Endothelial cell of umbilical vein (primary cell): ENCODE data around the gene GRAMD2B. TPM values are rescaled to one million over a fixed set of nuclear protein-coding genes. Genes with fewer than 3 reads are reported as not detected.

Experiments
- BruUV-seq: library from RNA; stranded (reverse); fragments of 400-500 nt; replicated peaks from 2 replicates; lab custom pipeline; 2021; lab: Mats Ljungman, UMichigan
- CTCF ChIA-PET: fragments of 300-600, 350-600 bp; sonication (Branson Sonifier 250); formaldehyde crosslinking; loops from one replicate; lab custom pipeline; 2021; ENCODE audit warnings: antibody characterized with exemption, inconsistent platforms; lab: Charles Lee
- POLR2A ChIA-PET: fragments of 300-600, 350-600 bp; sonication (Branson Sonifier 250); formaldehyde crosslinking; loops from one replicate; lab custom pipeline; 2021; ENCODE audit warnings: antibody characterized with exemption, inconsistent platforms; lab: Charles Lee
- DNase-seq: peaks from one replicate; pipeline ENCODE4 v3.0.0-alpha.2; 2011; ENCODE audit warnings: low read depth, low spot score
- FAIRE-seq: peaks from 2 replicates; lab custom pipeline; 2011; peaks lifted over from hg19 to GRCh38; lab: Jason Lieb, UNC
- H2AFZ ChIP-seq: 2 replicates; pipeline ENCODE4 v1.6.0; 2012; ENCODE audit warnings: low read depth, low read length, control low read depth, inconsistent platforms
- H3K27ac ChIP-seq: 2 replicates; pipeline ENCODE4 v1.5.1; 2011; ENCODE audit warnings: low read depth, mild to moderate bottlenecking, control low read depth, low read length, moderate library complexity; ENCODE audit not compliant: insufficient read depth
- H3K27me3 ChIP-seq, 2 experiments: 2 replicates each; pipeline versions ENCODE4 v1.6.0 to v1.6.1; 2011; ENCODE audit warnings: low read length in 2 of 2, mixed read lengths in 1 of 2; ENCODE audit not compliant: control insufficient read depth in 2 of 2, insufficient read depth in 2 of 2
- H3K36me3 ChIP-seq, 2 experiments: 2 replicates in 1 of 2; 3 replicates in 1 of 2; pipeline ENCODE4 v1.5.1; 2011; ENCODE audit warnings: low read length in 2 of 2, mild to moderate bottlenecking in 1 of 2, moderate library complexity in 1 of 2; ENCODE audit not compliant: control insufficient read depth in 2 of 2, insufficient read depth in 2 of 2; ENCODE audit errors: extremely low read depth in 1 of 2
- H3K4me1 ChIP-seq: 3 replicates; pipeline ENCODE4 v1.5.1; 2011; ENCODE audit warnings: mild to moderate bottlenecking, low read length; ENCODE audit not compliant: control insufficient read depth, insufficient read depth; ENCODE audit errors: extremely low read depth
- H3K4me2 ChIP-seq: 2 replicates; pipeline ENCODE4 v1.6.1; 2011; ENCODE audit warnings: low read length, control low read depth, mixed read lengths; ENCODE audit not compliant: insufficient read depth
- H3K4me3 ChIP-seq, 3 experiments: fragments of 200-600 bp in 1 of 3; sonication (generic), shearing (Covaris generic) in 1 of 3; replicated peaks in 1 of 3; 2 replicates each; pipeline ENCODE4 v1.5.1; 2011 to 2016; ENCODE audit warnings: control low read depth in 3 of 3, low read length in 3 of 3, mild to moderate bottlenecking in 2 of 3, inconsistent platforms in 1 of 3, low read depth in 1 of 3, moderate library complexity in 1 of 3; ENCODE audit not compliant: insufficient read depth in 1 of 3
- H3K79me2 ChIP-seq: 2 replicates; pipeline ENCODE4 v1.6.0; 2012; ENCODE audit warnings: low read length, inconsistent platforms; ENCODE audit not compliant: control insufficient read depth, insufficient read depth
- H3K9ac ChIP-seq: replicated peaks from 2 replicates; pipeline ENCODE3; 2011; ENCODE audit warnings: low read length, control low read depth; ENCODE audit not compliant: insufficient read depth; ENCODE audit errors: extremely low read depth
- H3K9me1 ChIP-seq: replicated peaks from 3 replicates; pipeline ENCODE4 v1.6.0; 2011; ENCODE audit warnings: mild to moderate bottlenecking, low read length; ENCODE audit not compliant: control insufficient read depth, insufficient read depth; ENCODE audit errors: extremely low read depth
- H3K9me3 ChIP-seq: replicated peaks from 2 replicates; pipeline ENCODE4 v1.5.1; 2012; ENCODE audit warnings: low read length, inconsistent platforms; ENCODE audit not compliant: control insufficient read depth, insufficient read depth
- H4K20me1 ChIP-seq: replicated peaks from 2 replicates; pipeline ENCODE3; 2011; ENCODE audit warnings: mild to moderate bottlenecking, low read length; ENCODE audit not compliant: control insufficient read depth, insufficient read depth; ENCODE audit errors: extremely low read depth
- FOS ChIP-seq: IDR thresholded peaks from 2 replicates; pipeline ENCODE4 v1.6.1; 2011; ENCODE audit warnings: mild to moderate bottlenecking, low read length, moderate library complexity, borderline replicate concordance; ENCODE audit not compliant: insufficient read depth
- GATA2 ChIP-seq: IDR thresholded peaks from 2 replicates; pipeline ENCODE4 v1.7.0; 2011; ENCODE audit warnings: low read depth, mild to moderate bottlenecking, moderate library complexity, mixed read lengths, low read length; ENCODE audit not compliant: insufficient read length, insufficient read depth
- POLR2AphosphoS5 ChIP-seq: IDR thresholded peaks from 2 replicates; pipeline ENCODE4 v1.6.1; 2012; ENCODE audit warnings: low read depth, mild to moderate bottlenecking, control low read depth, low read length, moderate library complexity; ENCODE audit not compliant: insufficient read depth
- dilution Hi-C: fragments of 300-500 bp; cut with MboI; formaldehyde crosslinking; loops from one replicate; pipeline ENCODE4 v1.15.0; 2019; ENCODE audit warnings: low sequenced_read_pairs; ENCODE audit not compliant: extremely low pct_ligation_motif_present
- intact Hi-C: fragments of 100-400 bp; cut with micrococcal nuclease; formaldehyde crosslinking; loops from one replicate; pipeline ENCODE4 v1.10.0; 2022
- polyA plus RNA-seq, 4 experiments: library from polyadenylated mRNA; depleted of rRNA in 3 of 4; stranded (reverse) in 3 of 4; unstranded in 1 of 4; fragments of >200 nt; gene quantifications; 2 replicates each; pipeline versions ENCODE4 v1.2.1 to v1.2.3, GENCODE V29; 2011 to 2012; ENCODE audit warnings: missing spikeins in 1 of 4
- total RNA-seq: library from RNA; stranded (reverse); gene quantifications from 2 replicates; pipeline ENCODE4 v1.2.3, GENCODE V29; 2021
- TF ChIP-seq, protein P1 (sequence below): IDR thresholded peaks from 2 replicates; pipeline ENCODE4 v1.6.1; 2011; ENCODE audit not compliant: insufficient read depth, insufficient read length
- TF ChIP-seq, protein P2 (sequence below), 2 donors: IDR thresholded peaks; 1 replicate in 1 of 2; 2 replicates in 1 of 2; pipeline ENCODE4 v1.5.1; 2011; ENCODE audit warnings: low read length in 2 of 2, mild to moderate bottlenecking in 2 of 2, moderate library complexity in 2 of 2, control low read depth in 1 of 2, inconsistent platforms in 1 of 2, low read depth in 1 of 2; ENCODE audit not compliant: insufficient read depth in 1 of 2; ENCODE audit errors: extremely low read depth in 1 of 2

GRAMD2B gene
- total and polyA plus RNA-seq, 2 donors (not counting 3 experiments of a cell fraction or from before 2014, with no cell fraction given) = 2.0 to 5.5 TPM

DNA sequence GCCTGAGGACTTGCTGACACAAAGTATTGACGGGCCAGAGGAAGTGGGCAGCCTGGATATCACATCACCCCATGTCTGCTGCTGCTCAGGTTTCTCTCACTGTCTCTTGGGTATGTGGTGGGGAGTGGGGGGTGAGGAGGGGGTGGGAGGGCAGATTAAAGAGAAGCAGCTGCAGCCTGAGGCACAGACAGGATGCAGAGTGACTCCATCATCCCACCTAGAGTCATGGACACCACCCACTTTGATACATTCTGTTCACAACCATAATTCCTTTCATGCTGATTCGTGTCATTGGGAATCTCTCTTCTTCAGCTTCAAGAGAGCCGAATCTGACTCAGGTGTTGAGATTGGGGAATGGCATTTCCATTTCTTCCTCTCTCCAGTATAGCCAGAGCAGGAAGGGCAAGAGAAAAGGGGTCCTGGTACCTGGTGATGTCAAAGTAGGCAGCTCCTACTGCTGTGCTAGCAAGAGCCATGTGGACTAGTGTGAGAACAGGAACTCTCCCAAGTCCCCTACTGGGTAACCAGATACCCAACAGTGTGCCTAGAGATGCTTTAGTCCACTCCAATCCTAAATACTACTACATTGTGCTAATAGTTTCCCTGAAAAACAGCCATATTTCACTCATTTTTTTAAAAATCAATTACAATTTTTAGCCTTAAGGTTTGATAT lies 22.4 kb downstream of the GRAMD2B start:
- dilution Hi-C loops (no loop called here), intact Hi-C loops (no loop called here)
- H3K27me3 ChIP-seq = no peaks in the 10 kb centered on the region
- no peak for FAIRE-seq
- H3K9me3 ChIP-seq = no peaks in the 10 kb centered on the region
- no peaks in the 10 kb centered on the region for H4K20me1 ChIP-seq
- H3K9ac ChIP-seq = no peak overlapping the region
- H3K27ac ChIP-seq = no peak overlapping the region
- no peak overlapping the region for H3K4me3 ChIP-seq
- no peak for DNase-seq
- CTCF ChIA-PET = no interaction called here
- H3K79me2 ChIP-seq = no peaks in the 10 kb centered on the region
- BruUV-seq = no TSS peak
- no peaks in the 10 kb centered on the region for H3K9me1 ChIP-seq
- peaks cover 5% of the 10 kb centered on the region for H3K4me1 ChIP-seq
- POLR2A ChIA-PET = no interaction called here
- TF ChIP-seq GATA2 (no peak), POLR2AphosphoS5 (no peak), FOS (no peak)
- TF ChIP-seq, protein P1, sequence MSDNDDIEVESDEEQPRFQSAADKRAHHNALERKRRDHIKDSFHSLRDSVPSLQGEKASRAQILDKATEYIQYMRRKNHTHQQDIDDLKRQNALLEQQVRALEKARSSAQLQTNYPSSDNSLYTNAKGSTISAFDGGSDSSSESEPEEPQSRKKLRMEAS = no peak
- TF ChIP-seq, protein P2, sequence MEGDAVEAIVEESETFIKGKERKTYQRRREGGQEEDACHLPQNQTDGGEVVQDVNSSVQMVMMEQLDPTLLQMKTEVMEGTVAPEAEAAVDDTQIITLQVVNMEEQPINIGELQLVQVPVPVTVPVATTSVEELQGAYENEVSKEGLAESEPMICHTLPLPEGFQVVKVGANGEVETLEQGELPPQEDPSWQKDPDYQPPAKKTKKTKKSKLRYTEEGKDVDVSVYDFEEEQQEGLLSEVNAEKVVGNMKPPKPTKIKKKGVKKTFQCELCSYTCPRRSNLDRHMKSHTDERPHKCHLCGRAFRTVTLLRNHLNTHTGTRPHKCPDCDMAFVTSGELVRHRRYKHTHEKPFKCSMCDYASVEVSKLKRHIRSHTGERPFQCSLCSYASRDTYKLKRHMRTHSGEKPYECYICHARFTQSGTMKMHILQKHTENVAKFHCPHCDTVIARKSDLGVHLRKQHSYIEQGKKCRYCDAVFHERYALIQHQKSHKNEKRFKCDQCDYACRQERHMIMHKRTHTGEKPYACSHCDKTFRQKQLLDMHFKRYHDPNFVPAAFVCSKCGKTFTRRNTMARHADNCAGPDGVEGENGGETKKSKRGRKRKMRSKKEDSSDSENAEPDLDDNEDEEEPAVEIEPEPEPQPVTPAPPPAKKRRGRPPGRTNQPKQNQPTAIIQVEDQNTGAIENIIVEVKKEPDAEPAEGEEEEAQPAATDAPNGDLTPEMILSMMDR (IDR thresholded peaks at IDR 0.05; ENCODE audit: extremely low read depth in 1 of 2, insufficient read depth in 1 of 2, low read depth in 1 of 2, low read length in 2 of 2) = no peak
- no peak overlapping the region for H3K4me2 ChIP-seq
- H3K36me3 ChIP-seq = no peaks in the 10 kb centered on the region
- no peak overlapping the region for H2AFZ ChIP-seq
